SH-SY5Y (cell line): ENCODE measurements around the gene ADGRE1.

Source experiments
- GATA2 ChIP-seq: IDR thresholded peaks from 2 replicates; pipeline ENCODE4 v1.6.1; 2011; ENCODE audit warnings: mild to moderate bottlenecking, low read depth, low read length
- GATA3 ChIP-seq: IDR thresholded peaks from 2 replicates; pipeline ENCODE4 v1.6.1; 2011; ENCODE audit warnings: low read depth, mild to moderate bottlenecking, low read length, moderate library complexity

DNA sequence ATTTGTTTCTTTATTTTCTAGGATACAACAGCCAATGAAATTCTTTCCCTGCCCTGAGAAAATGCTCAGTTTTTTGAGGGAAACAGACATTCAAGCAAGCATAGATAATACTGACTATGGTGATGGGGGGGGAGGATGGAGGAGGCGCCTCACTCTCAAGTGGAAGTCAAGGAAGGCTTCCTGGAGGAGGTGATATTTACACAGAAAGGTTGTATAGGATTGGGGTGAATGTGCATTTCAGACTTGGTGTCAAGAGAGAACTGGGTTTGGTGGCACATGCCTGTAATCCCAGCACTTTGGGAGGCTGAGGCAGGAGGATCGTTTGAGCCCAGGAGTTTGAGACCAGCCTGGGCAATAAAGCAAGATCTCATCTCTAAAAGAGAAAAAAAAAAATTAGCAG, 12.2 kb upstream of the ADGRE1 start:
- no peak for TF ChIP-seq GATA3
- TF ChIP-seq GATA2, result no peak
